Neutrophil (primary cell): ENCODE data around the gene RNF123.

Experiments used
- H3K27ac ChIP-seq: fragments of 200-600 bp; sonication (generic); 2 replicates; pipeline ENCODE4 v1.5.1; 2016; ENCODE audit warnings: mild to moderate bottlenecking, moderate library complexity
- H3K27me3 ChIP-seq: fragments of 200-600 bp; sonication (generic); 2 replicates; pipeline ENCODE4 v1.6.0; 2016; ENCODE audit warnings: mild to moderate bottlenecking
- H3K36me3 ChIP-seq: fragments of 200-600 bp; sonication (generic); 2 replicates; pipeline ENCODE4 v1.5.1; 2017
- H3K4me1 ChIP-seq, 2 experiments: fragments of 200-600 bp in 1 of 2; sonication (generic) in 1 of 2; 1 replicate in 1 of 2; 2 replicates in 1 of 2; pipeline versions ENCODE4 v1.5.1 to v1.6.1; 2013 to 2016; ENCODE audit warnings: low read depth in 1 of 2, low read length in 1 of 2, mild to moderate bottlenecking in 1 of 2, moderate library complexity in 1 of 2; ENCODE audit not compliant: control insufficient read depth in 1 of 2, insufficient read depth in 1 of 2
- H3K4me3 ChIP-seq, 2 experiments: fragments of 200-600 bp in 1 of 2; sonication (generic) in 1 of 2; 1 replicate in 1 of 2; 2 replicates in 1 of 2; pipeline ENCODE4 v1.5.1; 2013 to 2016; ENCODE audit warnings: low read depth in 1 of 2, low read length in 1 of 2, mild to moderate bottlenecking in 1 of 2, moderate library complexity in 1 of 2
- H3K9me3 ChIP-seq: fragments of 200-600 bp; sonication (generic); 2 replicates; pipeline ENCODE4 v1.5.1; 2016
- TF ChIP-seq, protein P1 (sequence below): fragments of 200-600 bp; sonication (generic); IDR thresholded peaks from 2 replicates; pipeline ENCODE4 v1.5.1; 2016; ENCODE audit warnings: antibody characterized with exemption

RNF123 gene

GRCh38 chr3:49668861-49669260, 20.5 kb upstream of the RNF123 start:
- TF ChIP-seq, protein P1, sequence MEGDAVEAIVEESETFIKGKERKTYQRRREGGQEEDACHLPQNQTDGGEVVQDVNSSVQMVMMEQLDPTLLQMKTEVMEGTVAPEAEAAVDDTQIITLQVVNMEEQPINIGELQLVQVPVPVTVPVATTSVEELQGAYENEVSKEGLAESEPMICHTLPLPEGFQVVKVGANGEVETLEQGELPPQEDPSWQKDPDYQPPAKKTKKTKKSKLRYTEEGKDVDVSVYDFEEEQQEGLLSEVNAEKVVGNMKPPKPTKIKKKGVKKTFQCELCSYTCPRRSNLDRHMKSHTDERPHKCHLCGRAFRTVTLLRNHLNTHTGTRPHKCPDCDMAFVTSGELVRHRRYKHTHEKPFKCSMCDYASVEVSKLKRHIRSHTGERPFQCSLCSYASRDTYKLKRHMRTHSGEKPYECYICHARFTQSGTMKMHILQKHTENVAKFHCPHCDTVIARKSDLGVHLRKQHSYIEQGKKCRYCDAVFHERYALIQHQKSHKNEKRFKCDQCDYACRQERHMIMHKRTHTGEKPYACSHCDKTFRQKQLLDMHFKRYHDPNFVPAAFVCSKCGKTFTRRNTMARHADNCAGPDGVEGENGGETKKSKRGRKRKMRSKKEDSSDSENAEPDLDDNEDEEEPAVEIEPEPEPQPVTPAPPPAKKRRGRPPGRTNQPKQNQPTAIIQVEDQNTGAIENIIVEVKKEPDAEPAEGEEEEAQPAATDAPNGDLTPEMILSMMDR, result no peak
- no peak overlapping the region for H3K27ac ChIP-seq
- H3K4me3 ChIP-seq, result no peak overlapping the region
- no peaks in the 10 kb centered on the region for H3K36me3 ChIP-seq
- no peaks in the 10 kb centered on the region for H3K9me3 ChIP-seq
- H3K4me1 ChIP-seq, result peaks cover 13 to 16% of the 10 kb centered on the region in 2 experiments
- peaks cover 18% of the 10 kb centered on the region for H3K27me3 ChIP-seq

GRCh38 chr3:49669352-49669751, 20.0 kb upstream of the RNF123 start:
- no peaks in the 10 kb centered on the region for H3K9me3 ChIP-seq
- TF ChIP-seq, protein P1, result no peak
- H3K36me3 ChIP-seq, result no peaks in the 10 kb centered on the region
- H3K4me1 ChIP-seq, result peaks cover 13 to 17% of the 10 kb centered on the region in 2 experiments
- H3K27me3 ChIP-seq, result peaks cover 18% of the 10 kb centered on the region
- no peak overlapping the region for H3K27ac ChIP-seq
- H3K4me3 ChIP-seq, result no peak overlapping the region

GRCh38 chr3:49670940-49671290, 18.4 kb upstream of the RNF123 start:
- H3K9me3 ChIP-seq, result no peaks in the 10 kb centered on the region
- peaks cover 3% of the 10 kb centered on the region for H3K36me3 ChIP-seq
- TF ChIP-seq, protein P1, result no peak
- peaks cover 19 to 22% of the 10 kb centered on the region in 2 experiments for H3K4me1 ChIP-seq
- no peak overlapping the region for H3K27ac ChIP-seq
- no peak overlapping the region for H3K4me3 ChIP-seq
- H3K27me3 ChIP-seq, result peaks cover 18% of the 10 kb centered on the region

- H3K9me3 ChIP-seq, result no peaks in the 10 kb centered on the region
- H3K36me3 ChIP-seq, result peaks cover 10% of the 10 kb centered on the region
- H3K27ac ChIP-seq, result no peak overlapping the region
- TF ChIP-seq, protein P1, result peak; percentile 70
- H3K4me1 ChIP-seq, result peaks cover 19 to 20% of the 10 kb centered on the region in 2 experiments
- peaks cover 18% of the 10 kb centered on the region for H3K27me3 ChIP-seq
- H3K4me3 ChIP-seq, result no peak overlapping the region
These were observed 17.8 kb upstream of the RNF123 start for GRCh38 chr3:49671291-49672288.

DNA sequence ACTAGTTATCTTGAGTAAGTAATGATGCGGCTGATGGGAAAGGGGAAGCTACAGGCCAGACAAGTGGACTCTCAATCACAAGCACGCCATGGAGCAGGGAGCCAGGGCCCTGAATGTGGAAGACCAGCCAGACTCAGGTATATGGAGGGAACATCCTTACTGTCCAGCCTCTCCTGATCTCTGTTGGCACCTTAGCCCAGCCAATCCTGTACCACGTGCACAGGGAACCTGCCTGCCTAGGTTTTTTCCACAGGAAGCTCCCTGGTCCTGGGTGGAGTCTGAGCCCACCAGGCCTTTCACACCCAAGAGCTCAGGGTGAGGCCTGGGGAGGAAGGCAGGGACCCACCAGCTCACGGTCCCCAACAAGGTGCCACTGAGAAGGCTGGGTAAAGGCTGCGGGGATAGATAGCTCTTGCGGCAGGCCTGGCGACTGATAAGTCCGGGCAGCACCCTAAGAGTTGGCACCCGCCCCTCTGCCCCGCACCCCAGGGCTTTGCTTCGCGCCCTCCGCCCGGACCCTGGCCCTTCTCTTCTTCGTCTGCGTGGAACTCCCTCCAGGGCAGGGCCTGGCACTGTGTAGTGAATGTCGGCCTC, 16.1 kb upstream of the RNF123 start:
- peak overlapping the region; percentile 87 to 94 for H3K4me3 ChIP-seq
- H3K27ac ChIP-seq, result peak overlapping the region; percentile 93
- peaks cover 19 to 20% of the 10 kb centered on the region in 2 experiments for H3K4me1 ChIP-seq
- TF ChIP-seq, protein P1, result no peak
- H3K9me3 ChIP-seq, result no peaks in the 10 kb centered on the region
- peaks cover 26% of the 10 kb centered on the region for H3K36me3 ChIP-seq
- peaks cover 17% of the 10 kb centered on the region for H3K27me3 ChIP-seq
